ENCODE data around the gene LYZL2.
"Not testable (repeated sequence)": the region's sequence is repeated elsewhere in the genome, so short reads cannot be mapped to it uniquely, and the experiment has no call there.

Gene LYZL2

DNA sequence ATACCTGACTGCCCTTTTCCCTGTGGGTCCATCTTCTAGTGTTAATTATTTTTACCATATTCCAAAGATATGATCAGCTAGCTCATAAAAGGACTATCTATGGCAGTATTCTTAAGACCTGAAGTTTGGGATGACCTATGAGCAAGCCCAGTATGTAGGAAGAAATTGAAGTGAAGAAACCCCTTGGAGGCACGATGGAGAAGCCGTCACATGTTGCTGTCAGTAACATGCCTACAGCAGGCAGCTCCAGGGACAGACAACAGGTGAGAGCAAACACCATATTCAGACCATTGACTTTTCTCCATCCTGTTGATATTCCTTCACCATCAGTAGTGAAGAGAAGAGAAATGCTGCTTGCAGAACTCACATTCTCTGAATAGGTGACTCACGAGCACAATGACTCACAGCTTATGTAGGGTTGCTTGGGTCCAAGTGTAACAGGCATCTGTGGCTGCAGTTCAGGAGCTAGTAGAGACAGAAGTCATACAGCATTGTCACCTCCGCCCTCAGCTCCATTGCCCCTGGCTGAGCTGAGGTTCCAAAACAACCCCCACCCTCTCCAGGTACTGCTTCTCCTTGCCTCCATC, 8.4 kb upstream of the LYZL2 start:
- no peak for DNase-seq

DNA sequence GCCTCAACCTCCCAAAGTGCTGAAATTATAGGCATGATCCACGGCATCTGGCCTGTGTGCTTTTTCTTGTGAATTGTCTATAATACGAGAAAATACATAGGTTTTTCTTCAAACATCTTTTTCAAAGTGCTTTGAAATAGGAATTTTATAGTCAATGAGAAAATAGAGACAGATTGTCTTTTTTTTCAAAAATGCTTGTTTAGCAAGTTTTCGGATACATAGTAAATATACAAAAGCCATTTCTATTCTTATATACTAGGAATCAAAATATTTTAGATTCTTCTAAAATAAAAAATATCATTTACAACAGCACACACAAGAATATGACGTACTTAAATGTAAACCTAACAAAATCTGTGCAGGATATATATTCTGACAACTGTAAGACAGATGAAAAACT, 1.6 kb upstream of the LYZL2 start:
- DNase-seq = no peak

DNA sequence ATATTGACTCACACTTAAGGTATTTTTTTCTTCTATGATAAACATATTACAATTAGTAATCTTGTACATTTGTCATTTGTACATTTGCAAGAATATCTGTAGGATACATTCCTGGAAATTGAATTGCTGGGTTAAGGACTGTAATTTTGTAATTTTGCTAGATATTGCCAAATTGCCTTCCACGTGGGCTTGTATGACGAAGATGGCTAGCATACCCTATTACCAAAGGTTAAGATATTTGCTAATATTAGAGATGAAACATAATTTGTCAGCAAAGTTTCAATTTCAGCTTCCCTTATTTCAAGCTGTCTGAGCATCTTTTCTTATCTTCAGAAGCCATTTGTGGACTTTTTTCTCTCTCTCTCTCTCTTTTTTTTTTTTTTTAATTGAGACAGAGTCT, 1.0 kb upstream of the LYZL2 start:
- no peak for DNase-seq

DNA sequence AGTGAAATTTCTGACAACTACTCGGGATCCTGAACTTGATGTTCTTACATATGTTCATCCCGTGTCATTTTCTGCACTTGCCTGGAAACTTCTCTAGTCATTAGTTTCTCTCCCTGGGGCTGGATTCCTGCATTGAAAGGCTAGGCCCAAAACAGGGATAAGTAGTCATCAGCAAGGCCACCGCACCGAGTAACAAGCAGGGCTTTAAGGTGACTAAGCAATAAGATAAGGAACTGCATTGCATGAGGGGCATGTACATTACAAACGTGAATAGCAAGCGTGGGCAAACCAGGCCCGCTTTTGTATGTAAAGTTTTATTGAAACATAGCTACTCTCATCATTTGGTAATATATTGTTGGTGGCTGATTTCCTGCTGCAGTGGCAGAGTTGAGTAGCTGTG, 977 bp downstream of the LYZL2 start:
- not testable (repeated sequence) for DNase-seq

DNA sequence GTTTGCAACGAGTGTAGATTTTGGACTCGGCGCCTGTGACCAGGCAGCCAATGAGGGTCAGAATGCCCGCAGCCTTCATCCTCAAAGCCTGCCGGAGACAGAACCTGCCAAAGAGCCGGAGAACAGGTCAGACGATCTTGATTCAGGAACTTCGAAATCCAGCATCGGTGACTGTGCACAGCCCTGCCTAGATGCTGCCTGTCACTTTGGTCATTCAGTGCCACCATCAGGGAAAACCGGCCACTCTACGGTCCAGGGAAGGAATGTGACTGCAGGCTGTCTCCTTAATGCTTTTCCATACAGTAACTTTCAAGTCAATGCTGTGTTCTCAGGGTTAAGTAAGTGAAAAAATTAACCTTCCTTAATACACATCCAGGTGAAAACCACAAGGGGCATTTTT, 2.7 kb downstream of the LYZL2 start:
- not testable (repeated sequence) for DNase-seq

DNA sequence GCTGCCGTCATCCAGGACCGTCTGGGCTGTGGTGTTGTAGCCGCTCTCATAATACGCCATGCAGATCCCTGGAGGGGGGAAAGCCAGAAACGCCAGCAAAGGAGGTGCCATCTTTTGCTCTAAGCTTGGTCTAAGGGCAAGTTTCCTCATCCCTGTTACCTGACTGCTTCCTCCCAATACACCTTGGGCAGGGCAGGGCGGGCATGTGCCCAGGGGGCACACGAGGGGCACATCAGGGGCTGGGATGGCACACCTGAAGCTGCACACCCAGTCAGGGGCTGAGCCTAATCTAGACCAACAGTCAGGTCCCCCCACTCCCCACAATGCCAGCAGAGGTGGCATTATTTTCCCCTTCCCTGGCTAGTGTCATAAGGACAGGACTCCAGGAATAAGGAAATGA, 3.4 kb downstream of the LYZL2 start:
- not testable (repeated sequence) for DNase-seq

DNA sequence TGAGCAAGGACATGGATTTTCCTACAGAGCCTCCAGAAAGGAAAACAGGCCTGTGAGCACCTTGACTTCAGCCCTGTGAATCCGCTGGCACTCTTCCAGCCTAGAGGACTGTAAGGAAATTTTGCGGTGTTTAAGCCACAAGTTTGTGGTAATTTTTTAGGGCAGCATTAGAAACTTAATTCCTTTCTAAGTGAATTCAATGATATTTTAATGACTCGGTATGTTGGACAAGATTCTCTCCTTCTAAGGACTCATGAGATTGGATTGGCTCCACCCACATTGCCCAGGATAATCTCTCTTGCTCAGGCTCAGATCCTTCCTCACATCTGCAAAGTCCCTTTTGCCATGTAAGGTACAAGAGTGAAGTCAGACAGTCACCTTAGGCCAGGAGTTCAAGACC, 4.5 kb downstream of the LYZL2 start:
- no peak for DNase-seq

DNA sequence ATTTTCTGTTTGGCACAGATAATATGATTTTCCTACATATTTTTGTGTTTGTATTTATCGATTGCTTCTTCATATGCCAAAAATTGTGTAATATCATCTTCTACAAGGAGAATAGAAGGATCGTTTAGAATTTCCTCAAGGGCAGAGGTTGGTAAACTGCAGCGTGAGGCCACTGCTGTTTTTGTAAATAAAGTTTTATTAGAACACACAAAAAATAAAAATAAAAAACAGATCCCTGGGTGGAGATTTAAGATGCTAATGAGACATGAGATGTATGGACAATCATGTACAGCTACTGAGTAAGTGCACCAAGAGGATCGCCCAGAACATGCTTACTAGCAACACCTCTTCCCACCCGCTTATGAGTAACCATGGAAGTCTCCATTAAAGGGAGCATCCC, 9.6 kb downstream of the LYZL2 start:
- no peak for DNase-seq

DNA sequence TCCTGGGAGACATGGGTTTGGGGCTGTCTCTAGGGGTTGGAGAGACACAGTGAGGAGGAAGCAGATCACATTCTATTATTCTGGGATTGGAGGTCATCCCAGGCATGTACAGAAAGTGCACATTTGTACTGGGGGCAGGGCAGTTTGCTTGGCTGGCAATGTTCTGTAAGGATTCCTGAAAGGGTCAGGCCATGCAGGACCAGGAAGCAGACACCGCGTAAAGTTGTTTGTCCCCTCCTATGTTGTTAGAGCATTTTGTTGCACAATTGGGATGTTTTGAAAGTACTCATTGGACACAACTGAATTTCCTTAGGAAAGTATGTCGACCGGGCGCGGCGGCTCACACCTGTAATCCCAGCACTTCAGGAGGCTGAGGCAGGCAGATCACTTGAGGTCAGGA, 12.5 kb downstream of the LYZL2 start:
- DNase-seq = no peak

DNA sequence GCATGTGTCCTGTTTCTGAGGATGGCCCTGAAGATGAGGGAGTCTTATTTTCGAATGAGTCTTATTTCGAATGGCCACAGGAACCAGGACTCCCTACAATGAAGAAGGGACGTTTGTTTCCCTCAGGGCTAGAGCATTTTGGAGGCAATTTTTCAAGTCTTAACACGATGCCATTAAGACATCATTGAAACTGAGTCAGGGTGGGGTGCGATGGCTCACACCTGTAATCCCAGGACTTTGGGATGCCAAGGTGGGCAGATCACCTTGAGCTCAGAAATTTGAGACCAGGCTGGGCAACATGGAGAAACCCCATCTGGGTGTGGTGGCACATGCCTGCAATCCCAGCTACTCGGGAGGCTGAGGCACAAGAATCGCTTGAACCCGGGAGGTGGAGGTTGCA, 18.5 kb downstream of the LYZL2 start:
- DNase-seq = not testable (repeated sequence)

DNA sequence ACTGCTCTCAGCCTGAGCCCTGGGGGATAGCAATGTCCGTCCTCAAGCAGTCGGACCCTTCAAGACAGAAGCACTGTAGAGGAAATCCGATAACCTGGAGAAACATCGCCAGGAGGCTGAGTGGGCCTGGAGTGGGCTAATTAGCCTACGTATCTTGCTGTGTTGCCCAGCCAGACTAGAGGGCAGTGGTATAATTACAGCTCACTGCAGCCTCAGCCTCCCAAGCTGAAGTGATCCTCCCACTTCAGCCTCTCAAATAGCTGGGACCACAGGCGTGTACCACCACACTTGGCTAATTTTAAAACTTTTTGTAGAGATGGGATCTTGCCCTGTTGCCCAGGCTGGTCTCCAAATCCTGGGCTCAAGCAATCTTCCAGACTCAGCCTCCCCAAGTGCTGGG, 21.7 kb downstream of the LYZL2 start:
- DNase-seq = no peak

DNA sequence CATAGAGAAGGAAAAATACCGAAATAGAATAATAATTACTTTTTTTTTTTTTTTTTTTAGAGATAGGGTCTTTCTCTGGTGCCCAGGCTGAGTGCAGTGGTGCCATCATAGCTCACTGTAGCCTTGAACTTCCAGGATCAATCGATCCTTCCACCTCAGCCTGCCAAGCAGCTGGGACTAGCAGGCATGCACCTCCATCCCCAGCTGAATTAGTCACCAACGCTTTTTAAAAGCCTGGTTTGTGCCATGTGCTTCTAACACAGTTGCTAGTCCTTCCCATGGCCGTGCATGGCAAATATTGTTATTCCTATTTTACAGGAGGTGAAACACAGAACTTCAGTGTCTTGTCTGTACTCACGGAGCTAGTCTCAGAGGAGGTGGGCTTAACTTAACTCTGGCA, 23.2 kb downstream of the LYZL2 start:
- DNase-seq = no peak

DNA sequence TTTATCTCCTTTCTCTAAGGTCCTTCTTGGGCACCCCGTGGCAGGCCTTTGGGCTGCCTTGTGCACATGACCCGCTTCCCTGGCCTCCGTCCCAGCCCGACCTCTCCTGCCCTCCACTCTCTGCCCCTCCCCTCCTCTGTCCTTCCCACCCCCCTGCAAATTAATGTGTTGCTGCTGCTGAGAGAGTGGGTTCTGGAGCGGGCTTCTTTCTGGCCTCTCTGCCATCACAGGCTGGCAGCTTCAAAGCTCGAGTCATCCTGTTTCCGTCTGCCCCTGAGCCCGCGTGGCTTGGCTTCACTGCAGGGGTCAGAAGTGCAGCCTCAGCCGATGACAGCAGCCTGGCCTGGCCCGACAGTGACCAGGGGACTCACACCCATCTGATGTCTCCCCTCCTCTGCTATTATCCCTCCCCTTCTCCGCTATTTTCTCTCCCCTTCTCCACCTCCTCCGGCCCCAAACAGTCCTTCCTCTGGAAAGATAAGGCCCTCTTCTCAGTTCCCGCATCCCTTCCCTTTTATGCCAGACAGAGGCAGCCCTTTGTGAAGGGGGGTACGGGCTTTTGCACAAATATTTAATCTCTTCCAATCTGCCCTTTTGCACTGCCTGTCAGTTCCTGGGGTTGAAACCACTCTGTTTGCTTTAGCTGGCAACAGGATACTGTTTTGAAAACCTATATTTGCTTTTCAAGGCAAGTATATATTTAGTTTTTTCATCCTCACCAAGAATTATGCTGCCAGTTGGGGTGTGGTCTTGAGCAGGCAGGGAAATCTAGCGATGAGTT, 24.0 kb downstream of the LYZL2 start:
- not testable (repeated sequence) for DNase-seq

DNA sequence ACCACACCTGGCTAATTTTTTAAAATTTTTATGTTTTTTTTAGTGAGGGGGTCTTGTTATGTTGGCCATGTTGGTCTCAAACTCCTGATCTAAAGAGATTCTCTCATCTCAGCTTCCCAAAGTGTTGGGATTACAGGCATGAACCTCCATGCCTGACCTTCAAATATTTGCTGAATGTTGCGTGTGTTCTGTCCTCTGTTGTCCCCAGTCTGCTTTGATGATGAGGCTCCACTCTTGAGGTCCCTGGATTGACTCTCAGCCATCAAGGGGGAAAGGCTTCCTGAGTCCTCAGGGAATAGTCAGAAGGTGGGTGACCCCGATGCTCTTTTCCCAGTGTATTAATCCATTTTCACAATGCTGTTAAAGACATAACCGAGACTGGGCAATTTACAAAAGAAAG, 26.0 kb downstream of the LYZL2 start:
- DNase-seq = no peak

DNA sequence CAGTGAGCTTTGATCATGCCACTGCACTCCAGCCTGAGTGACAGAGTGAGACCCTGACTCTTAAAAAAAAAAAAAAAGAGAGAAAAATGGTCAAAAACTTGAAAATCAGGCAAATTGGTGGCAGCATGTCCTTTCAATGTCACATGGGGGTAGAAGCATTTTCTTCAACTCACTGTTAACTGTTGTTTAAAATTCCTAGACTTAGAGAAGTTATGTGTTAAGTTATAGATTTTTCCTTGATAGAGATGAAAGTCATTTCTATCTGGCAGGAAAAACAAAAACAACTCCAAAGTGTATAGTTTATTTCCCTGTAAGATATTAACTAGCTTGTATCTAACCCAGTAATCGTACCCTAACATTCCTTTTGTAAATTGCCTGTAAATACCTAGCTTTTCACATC, 26.8 kb downstream of the LYZL2 start:
- no peak for DNase-seq

DNA sequence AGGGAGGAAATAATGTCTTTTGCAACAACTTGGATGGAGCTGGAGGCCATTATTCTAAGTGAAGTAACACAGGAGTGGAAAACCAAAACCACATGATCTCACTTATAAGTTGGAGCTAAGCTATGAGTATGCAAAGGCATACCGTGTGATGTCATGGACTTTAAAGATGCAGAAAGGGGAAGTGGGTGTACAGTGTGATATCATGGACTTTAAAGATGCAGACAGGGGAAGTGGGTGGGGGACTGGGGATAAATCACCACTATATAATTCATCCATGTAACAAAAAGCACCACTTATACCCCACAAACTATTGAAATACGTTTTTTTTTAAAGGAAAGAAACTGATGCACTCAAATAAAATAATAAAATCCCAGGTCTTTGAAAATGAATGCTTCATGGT, 29.5 kb downstream of the LYZL2 start:
- DNase-seq = no peak

DNA sequence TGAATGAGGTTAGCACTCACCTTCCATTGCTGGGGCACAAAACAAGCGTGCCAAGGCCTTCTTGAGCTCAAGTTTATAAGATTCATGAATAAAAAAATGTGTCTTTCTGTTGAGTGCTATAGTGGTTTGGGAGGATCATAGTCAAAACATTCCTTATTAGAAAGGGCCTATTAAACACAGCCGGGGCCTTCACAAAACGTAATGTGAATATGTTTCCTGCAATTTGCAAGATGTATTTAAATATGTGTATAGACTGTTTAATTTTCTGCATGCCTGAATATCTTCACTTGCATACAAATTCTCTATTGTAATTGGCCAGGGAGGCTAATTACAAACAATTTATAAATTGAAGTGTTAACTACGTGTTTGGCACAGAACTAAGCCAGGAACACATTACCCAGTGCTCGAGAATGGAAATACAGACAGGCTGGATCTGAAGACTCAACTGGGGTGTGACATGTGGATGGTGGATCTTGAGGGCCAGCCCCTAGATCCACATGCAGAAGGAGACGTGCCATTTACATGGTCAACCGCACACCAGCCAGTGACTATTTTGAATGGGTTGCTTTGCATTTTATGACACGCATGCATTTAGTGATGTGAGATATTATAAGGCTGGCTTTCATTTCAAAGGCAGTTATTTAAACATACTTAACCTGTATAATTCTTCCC, 31.3 kb downstream of the LYZL2 start:
- DNase-seq = no peak

DNA sequence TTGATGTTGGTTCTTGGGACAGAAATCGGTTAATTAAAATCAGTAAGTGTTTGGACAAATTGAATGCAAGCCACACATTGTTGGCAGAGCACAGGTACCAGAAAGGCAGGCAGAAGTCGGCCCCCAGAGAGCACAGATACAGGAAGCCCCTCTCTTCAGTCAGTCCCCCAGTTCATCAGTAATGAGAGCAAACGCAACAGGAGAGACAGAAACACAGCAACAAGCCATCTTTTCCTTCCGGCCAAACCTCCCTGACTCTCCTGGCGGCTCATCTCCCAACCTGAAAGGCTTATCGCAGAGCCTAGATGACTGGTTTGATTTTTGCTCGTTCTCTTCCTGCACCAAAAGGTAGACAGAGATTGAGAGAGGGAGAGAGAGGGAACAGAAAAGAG, 32.1 kb downstream of the LYZL2 start:
- DNase-seq = not testable (repeated sequence)

DNA sequence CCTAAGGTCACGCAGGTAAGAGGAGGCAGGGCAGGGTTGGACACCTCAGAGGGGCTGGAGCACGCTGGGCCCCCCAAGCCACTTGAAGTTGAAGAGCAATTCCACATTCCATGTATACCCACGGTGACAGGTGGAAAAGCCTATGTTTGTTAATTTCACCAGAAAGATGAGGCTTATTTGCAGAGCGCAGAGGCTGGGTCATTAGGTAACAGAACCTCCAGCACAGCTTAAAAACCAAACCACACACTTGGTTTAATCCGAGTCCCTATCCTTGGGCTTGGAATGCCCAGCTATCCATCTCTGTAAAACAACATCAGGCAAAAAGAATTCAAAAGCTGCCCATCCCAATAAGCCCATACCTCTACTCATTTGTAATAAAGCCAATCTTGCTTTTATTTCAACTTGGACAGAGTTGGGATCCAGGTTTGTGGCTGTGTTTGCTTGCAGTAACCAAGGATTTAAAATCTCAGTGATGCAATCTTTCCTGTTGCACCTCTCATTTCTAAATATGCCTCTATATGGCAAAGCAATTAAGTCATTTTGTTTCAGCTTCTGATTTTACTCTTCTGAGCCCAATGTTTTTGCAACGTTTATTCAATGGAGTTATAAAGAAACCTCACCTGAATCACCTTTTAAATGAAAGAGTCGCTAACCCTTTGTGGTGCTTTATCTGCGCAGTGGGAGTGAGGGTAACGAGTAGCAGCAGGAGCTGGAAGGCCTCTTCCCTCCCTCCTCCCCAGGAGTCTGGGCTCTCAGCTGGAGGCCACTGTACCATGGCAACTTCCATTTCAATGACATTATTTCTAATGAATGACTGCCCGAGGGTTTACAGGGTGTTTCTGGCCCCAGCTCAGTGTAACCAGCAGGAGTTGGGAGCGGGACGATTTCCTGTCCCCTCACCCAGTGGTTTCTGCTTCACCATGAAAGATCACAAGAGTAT, 32.8 kb downstream of the LYZL2 start:
- DNase-seq = not testable (repeated sequence)

DNA sequence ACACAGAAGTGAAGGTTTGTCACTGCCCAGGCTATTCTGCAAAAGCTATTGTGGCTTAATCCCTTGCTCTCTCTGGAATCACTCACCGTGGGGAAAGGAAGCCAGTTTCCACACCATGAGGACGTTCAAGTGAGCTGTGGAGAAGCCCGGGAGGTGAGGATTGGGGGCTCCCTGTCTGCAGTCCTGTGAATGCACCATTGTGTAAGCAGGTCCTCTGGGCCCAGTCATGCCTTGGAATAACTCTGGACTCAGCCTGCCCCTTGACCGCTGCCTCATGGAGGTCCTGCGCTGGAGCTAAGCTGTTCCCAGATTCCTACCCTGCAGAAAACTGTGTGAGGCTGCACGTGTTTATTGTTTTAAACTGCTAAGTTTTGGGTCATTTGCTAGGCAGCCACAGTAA, 33.5 kb downstream of the LYZL2 start:
- DNase-seq = no peak

DNA sequence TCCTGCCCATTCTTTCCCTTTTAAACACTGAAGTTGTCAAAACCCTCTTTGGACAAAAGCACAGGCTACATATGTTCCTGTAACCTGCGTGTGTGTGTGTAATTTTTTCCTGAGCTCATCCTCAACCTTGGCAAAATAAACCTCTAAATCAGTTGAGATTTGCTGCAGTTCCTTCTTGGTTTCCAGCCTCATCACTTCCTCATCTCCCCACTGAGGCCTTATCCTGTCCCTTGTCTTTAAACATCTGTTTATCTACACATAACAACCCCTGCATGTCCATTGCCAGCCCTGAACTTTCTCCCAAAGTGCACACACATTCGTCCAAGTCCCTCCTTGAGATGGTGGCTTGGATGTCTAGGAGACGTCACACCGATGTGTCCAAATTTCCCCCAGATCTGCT, 35.5 kb downstream of the LYZL2 start:
- no peak for DNase-seq

DNA sequence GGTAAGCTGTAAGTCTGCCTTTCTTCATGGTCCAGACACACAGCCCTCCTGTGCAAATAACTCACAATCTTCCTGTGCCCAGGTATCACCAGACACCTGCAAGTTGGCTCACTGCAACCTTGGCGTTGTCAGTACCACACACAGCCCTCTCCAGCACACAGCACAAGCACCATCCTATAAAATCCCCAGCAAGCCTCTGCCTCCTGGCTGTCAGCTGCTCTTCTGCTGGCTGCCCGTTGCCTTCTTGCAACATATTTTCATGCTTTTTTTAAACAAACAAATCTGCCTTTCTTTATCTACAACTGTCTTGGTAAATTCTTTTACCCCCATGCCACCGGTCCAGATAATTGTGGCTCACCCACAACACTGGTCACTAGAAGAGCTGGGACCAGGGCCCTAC, 36.8 kb downstream of the LYZL2 start:
- not testable (repeated sequence) for DNase-seq

DNA sequence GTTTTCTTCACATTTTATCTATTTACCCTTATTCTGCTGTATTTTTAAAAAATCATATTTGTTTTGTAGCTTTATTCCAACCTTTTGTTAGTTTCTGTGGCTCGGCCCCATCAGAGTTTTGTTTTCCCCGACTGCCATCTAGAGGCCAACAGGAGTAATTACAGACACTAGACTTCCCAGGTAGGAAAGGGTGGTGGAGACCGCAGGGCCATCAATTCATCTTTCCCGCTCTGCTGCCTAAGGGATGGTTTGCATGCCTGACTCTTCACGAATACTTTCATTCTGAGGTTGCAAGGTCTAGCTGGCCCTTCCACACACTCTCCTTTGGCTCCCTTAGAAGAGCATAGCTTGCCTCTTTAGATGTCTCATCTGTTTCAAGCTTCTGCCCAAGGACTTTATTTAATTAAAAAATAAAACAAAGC, 38.3 kb downstream of the LYZL2 start:
- DNase-seq = no peak

Measured in activated CD8-positive, alpha-beta memory T cell treated with anti-CD3 and anti-CD28 coated beads, Interleukin-2, amount 50 U/mL, for 48 hours (primary cell).